GM19467 (cell line): ENCODE measurements around the gene TNNT2.

ENCODE experiments used
- ATAC-seq: cut with Tn5 transposase; IDR thresholded peaks from one replicate; pipeline ENCODE4 v1.9.1; 2021; ENCODE audit warnings: mild to moderate bottlenecking, moderate library complexity; ENCODE audit not compliant: unreplicated experiment

Gene TNNT2

DNA sequence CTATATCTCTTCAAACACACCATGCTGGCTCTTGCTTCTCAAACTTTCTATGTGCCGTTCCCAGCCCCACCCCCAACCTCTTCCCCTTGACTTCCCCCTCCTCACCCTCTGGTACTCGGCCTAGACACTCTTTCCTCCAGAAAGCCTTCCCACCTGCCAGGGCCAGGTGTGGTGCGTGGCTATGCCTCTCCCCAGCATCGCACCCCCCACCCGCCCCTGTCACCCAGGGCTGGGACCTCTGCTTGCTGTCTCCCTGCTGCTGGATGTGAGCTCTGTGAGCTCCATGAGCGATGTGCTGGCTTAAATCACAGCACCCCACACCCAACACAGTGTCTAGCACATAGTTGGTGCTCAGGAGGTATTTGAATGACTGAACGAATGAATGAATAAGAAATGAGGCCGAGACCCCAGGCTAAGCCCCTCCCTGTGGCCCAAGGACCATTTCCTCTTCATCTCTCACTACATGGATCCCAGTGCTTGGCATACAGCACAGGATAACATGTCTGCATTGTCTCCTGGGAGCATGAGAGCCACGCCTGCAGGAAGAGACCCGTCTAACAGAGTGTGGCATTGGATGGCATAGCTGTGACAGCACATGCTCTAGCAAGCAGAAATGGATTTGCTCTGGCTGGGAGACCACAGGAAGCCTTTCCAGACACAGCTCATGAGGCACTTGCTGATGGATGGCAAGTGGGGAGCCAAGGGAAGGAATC lies 19.7 kb downstream of the TNNT2 start:
- no peak for ATAC-seq

- no peak for ATAC-seq
Measured at GRCh38 chr1:201357211-201357610, 20.3 kb downstream of the TNNT2 start.

DNA sequence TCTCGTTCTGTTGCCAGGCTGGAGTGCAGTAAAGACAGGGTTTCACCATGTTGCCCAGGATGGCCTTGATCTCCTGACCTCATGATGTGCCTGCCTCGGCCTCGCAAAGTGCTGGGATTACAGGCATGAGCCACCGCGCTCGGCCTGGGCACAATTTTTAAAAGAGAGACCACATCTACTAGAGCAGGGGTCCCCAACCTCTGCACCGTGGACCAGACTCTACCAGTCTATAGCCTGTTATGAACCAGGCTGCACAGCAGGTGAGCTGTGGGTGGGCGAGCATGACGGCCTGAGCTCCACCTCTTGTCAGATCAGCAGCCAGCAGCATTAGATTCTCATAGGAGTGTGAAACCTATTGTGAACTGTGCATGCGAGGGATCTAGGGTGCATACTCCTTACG lies 20.8 kb downstream of the TNNT2 start:
- ATAC-seq = no peak

GRCh38 chr1:201356236-201356635 lies 21.2 kb downstream of the TNNT2 start:
- ATAC-seq = no peak

GRCh38 chr1:201355471-201355870 lies 22.0 kb downstream of the TNNT2 start:
- no peak for ATAC-seq

DNA sequence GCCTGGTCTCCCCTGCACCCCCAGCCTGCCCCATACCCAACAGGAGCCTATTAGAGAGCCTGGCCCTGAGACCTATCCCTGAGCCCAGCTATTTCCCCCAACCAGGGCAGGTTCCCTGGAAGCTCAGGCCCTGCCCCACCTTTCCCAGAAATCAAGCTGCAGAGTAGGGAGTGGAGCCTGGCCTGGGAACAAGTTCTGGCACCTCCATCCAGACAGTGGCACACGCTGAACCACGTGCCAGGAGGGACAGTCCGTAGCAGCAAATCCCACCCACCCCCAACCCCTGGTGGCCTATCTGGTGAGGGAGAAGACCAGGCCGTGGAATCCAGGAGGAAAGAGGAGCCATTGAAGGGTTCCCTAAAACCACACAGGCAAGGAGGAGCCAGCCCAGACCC lies 22.6 kb downstream of the TNNT2 start:
- ATAC-seq = no peak

GRCh38 chr1:201354151-201354900 lies 23.2 kb downstream of the TNNT2 start:
- no peak for ATAC-seq

- ATAC-seq = no peak
Measured at GRCh38 chr1:201353186-201353940, 24.1 kb downstream of the TNNT2 start.

DNA sequence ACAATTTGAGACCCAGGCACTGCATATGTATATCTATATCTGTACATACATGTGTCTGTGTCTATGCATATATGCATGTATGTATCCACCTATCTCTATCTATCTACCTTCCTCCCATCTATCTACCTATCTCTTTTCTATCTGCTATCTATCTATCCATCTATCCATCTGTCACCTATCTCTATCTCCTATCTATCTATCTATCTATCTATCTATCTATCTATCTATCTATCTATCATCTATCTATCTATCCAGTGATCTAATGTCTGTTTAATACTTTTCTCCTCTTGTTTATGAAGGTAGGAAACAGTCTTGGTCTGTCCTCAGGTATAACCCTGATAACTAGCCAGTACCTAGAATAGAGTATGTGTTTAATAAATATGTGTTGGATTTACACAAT lies 25.9 kb downstream of the TNNT2 start:
- ATAC-seq = no peak

- no peak for ATAC-seq
Measured at GRCh38 chr1:201350884-201351283, 26.6 kb downstream of the TNNT2 start.

DNA sequence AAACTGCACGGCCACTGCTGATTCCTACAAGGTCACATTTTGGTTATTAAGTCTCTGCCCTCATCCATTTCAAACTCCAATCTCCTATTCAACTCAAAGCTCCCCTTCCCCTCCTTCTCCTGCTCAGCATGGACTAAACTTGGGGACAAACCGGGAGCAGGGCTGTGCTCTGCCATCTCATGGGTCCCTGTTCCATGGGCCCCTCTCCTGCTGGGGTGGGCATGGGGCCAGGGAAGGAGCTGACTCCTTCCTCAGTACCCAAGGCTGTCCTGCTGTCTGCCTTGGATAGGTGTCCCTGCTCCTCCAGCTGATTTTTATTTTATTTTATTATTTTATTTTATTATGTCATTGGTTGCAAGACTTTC lies 27.1 kb downstream of the TNNT2 start:
- no peak for ATAC-seq

- ATAC-seq = no peak
Measured at GRCh38 chr1:201349092-201349491, 28.4 kb downstream of the TNNT2 start.

DNA sequence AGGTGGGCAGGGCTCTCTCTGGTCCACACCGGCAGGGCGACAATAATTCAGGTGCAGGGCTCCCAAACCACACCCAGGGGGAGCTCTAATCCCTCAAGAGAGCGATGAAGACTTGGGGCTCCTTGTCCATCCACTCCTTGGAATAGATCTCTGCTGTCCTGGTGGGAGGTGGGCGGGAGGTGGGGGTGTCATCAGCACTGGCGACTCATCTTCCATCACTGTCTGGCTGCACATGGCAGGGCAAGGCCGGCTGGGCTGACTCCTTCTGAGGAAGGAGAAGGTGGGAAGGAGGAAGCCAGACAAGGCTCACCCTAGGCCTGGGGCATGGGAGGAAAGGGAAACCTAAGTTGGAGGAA lies 29.3 kb downstream of the TNNT2 start:
- ATAC-seq = no peak

GRCh38 chr1:201347498-201348210 lies 29.8 kb downstream of the TNNT2 start:
- no peak for ATAC-seq

GRCh38 chr1:201346987-201347386 lies 30.5 kb downstream of the TNNT2 start:
- ATAC-seq = no peak

DNA sequence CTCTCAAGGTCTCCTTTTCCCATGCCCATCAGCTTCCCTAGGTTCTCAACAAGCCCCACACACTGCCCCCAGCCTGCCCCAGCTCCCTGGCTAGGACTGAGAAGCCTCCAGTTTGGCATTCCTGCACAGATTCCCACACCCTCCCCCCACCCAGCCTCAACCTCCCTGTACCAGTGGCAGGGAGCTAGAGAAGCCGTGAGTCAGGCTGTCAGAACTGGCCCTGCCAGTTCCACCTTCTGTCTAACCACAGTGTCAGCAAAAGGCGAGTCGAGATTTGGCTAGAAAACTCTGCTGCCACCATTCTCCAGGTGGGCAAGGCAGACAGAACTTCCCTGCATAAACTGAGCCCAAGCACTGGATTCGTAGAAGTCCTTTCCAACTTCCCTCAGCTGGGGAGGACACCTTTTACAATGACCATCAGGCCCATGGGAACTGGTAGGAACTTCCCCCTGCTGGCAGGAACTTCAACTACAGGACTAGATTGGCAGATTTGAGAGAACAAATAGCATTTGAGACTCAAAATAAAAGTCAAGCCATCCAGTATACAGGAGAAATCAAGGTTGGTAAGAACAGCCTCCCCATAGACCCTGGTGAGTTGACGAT lies 31.0 kb downstream of the TNNT2 start:
- no peak for ATAC-seq

- no peak for ATAC-seq
Measured at GRCh38 chr1:201345081-201345355, 32.5 kb downstream of the TNNT2 start.

DNA sequence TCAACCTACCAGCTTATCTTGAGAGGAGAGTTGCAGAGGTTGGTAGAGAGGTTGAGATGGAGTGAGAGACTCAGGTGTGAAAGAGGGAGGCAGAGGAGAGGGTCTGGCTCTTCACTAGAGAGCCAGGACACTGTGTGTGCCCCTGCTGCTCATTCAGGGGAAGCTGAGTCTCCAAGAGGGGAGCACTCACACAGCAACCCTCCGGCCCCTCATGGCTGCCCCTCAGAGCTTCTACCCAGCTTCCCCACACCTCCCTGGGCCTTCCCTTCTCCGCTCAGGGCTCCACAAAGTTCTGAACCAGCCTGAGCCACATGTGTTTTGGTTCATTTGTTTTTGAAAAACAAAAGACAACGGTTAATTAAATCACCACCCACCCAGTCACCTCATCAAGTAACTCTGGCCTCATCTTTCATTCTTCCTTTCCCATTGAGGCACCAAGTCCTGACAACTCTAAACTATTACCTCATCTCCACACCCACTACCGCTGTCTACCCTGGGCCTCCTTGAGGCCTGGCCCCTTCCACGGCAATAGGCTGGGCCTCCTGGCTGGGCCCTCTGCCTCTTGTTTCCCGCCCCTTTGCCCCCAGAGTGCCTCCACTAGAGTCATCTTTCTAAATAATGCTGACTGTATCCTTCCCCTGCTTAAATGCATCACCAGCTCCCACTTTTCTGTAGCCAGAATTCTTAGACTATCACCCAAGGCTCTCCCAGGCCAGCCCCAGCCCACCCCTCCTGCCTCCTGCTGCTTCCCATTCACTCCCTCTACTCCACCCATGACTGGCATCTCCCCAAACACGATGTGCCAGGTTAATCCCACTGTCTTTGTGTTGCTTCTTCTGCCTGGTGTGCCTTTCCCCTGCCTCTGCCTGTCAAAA lies 33.0 kb downstream of the TNNT2 start:
- no peak for ATAC-seq

DNA sequence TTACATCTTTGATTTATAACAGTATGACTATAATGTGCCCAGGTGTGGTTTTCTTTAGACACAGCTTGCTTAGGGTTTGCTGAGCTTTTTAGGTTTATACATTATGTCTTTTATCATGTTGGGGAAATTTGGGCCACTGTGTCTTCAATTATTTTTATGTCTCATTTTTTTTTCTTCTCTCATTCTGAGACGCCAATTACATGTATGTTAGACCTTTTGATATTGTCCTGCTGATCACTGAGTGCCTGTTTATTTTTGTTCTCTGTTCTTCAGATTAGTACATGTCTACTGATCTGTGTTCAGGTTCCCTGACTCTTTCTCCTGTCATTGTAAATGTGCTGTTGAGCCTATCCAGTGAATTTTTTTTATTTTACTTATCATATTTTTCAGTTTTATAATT lies 36.1 kb downstream of the TNNT2 start:
- ATAC-seq = no peak

DNA sequence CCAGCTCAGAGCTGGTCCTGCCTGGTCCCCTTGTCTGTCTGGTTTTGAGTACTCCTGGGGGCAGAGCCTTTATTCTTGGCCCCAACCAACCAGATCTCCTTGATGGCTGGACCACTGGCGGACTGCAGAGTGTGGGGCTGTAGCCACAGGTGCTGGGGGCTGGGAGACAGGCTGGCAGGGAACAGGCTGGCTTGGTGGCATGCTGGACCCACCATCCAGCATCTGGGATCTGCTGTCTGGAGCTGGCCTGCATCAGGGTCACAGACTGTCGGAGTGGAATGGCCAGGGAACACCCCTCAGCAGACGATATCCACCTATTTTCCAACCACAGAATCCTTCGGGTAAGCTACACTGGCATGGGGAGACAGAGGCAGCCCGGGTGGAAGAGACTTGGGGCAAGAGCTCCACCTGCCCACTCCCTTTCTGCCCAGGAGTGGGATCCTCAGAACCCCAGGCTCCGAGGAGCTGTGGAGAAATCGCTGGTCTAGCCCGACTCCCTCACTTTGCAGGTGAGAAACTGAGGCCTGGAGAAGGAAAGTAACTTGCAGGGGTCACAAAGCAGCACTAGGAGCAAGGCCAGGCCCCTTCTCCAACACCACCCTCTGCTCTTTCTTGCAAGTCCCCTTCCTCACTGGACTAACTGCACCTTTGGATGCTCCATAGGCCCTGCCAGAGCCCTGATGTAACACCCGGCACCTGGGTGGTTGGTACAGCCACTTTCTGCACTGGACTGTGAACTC lies 40.6 kb downstream of the TNNT2 start:
- ATAC-seq = no peak
